ENCODE results near the gene PSMB4. TPM values are rescaled to one million over a fixed set of nuclear protein-coding genes. Genes with fewer than 3 reads are reported as not detected.

The PSMB4 gene
- total RNA-seq, 1 donor from 2014 or later = 277 TPM

DNA sequence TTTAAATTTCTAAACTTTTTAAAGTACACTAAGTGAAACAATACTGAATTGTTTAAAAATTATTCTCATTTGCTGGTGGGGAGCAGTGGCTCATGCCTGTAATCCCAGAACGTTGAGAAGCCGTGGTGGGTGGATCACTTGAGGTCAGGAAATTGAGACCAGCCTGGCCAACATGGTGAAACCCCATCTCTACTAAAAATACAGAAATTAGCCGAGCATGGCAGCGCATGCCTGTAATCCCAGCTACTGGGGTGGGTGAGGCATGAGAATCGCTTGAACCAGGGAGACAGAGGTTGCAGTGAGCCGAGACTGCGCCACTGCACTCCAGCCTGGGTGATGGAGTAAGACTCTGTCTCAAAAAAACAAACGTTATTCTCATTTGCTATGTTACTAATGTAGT, 38.0 kb downstream of the PSMB4 start:
- peak; percentile 28 for DNase-seq (ENCODE audit: low read depth)

- DNase-seq (ENCODE audit: low read depth) = peak; percentile 78
Measured at GRCh38 chr1:151443846-151444782, 44.7 kb downstream of the PSMB4 start.

DNA sequence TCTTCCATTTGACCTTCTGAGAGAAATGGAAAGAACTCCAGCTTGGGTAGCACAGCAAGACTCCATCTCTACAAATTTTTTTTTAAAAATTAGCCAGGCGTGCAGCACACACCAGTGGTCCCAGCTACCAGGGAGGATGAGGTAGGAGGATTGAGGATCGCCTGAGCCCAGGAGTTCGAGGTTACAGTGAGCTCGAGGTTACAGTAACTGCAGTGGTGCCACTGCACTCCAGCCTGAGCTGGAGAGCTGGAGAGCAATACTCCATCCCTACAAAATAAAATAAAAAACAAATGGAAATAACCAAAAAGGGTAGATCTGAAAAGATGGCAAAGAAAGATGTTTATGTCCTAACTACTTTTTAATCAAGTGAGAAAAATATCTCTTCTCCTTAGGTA, 45.4 kb downstream of the PSMB4 start:
- no peak for DNase-seq (ENCODE audit: low read depth)

DNA sequence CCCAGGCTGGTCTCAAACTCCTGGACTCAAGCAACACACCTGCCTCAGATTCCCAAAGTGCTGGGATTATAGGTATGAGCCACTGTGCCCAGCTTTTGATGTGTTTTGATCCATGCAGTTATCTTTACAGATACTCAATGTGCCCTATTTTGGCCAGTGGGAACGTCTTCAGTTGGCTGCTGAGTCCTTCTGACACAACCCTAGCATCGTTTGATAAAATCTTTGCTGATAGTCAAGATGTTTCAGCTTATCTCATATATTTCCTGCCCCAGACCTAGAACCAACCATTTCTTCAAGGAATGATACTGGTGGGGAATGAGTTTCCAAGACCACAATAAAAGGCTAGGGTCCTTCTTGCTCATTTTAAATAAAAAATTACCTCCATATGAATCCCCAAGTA, 48.3 kb downstream of the PSMB4 start:
- DNase-seq (ENCODE audit: low read depth) = no peak

Other genes with a start within 250 kb of the PSMB4 start
- gene TNFAIP8L2, start 242.9 kb upstream of the PSMB4 start, total RNA-seq = not detected in 2 replicates
- gene LYSMD1, start 233.7 kb upstream of the PSMB4 start, total RNA-seq = 18.7 and 23.9 TPM in 2 replicates
- 26.0 and 26.1 TPM in 2 replicates for gene SCNM1, start 233.4 kb upstream of the PSMB4 start, total RNA-seq
- 0.35 and 0.47 TPM in 2 replicates for gene TMOD4, start 223.6 kb upstream of the PSMB4 start, total RNA-seq
- gene VPS72, start 209.4 kb upstream of the PSMB4 start, total RNA-seq = 80.3 and 81.8 TPM in 2 replicates
- 34.2 and 40.4 TPM in 2 replicates for gene PIP5K1A, start 201.0 kb upstream of the PSMB4 start, total RNA-seq
- 144 and 179 TPM in 2 replicates for gene PSMD4, start 144.8 kb upstream of the PSMB4 start, total RNA-seq
- gene ZNF687, start 117.3 kb upstream of the PSMB4 start, total RNA-seq = 17.3 and 21.5 TPM in 2 replicates
- 52.4 and 59.5 TPM in 2 replicates for gene PI4KB, start 72.2 kb upstream of the PSMB4 start, total RNA-seq
- gene RFX5, start 52.3 kb upstream of the PSMB4 start, total RNA-seq = 30.6 and 46.4 TPM in 2 replicates
- 9.5 and 15.7 TPM in 2 replicates for gene SELENBP1, start 26.9 kb upstream of the PSMB4 start, total RNA-seq
- gene POGZ, start 59.9 kb downstream of the PSMB4 start, total RNA-seq = 29.4 and 33.7 TPM in 2 replicates
- 0.21 TPM in 1 of 2 replicates, not detected in the other for gene CGN, start 111.8 kb downstream of the PSMB4 start, total RNA-seq
- gene TUFT1, start 140.7 kb downstream of the PSMB4 start, total RNA-seq = 31.4 and 45.5 TPM in 2 replicates
- gene SNX27, start 212.5 kb downstream of the PSMB4 start, total RNA-seq = 27.9 and 29.6 TPM in 2 replicates

Data from myocyte (in vitro differentiated cells).